ENCODE measurements around the gene ASXL3.

DNA sequence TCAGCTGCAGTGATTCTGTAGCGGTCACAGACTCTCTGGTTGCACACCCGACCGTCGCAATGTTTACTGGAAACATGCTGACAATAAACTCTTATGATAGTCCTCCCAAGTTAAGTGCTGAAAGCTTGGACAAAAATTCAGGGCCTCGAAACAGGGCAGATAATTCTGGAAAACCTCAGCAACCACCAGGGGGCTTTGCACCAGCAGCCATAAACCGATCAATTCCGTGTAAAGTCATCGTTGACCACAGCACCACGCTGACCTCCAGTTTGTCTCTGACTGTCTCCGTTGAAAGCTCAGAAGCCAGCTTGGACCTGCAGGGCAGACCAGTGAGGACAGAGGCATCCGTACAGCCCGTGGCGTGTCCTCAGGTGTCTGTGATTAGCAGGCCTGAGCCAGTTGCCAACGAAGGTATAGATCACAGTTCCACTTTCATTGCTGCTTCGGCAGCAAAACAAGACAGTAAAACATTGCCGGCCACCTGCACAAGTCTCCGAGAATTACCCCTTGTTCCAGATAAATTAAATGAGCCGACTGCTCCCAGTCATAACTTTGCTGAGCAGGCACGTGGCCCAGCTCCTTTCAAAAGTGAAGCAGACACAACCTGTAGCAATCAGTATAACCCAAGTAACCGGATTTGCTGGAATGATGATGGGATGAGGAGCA is 166.1 kb downstream of the ASXL3 start:
- TF ChIP-seq POLR2A (IDR thresholded peaks at IDR 0.05) (no peak), POLR2AphosphoS5 (IDR thresholded peaks at IDR 0.05) (no peak), EP300 (IDR thresholded peaks at IDR 0.05) (no peak)
- TF ChIP-seq, protein P1, sequence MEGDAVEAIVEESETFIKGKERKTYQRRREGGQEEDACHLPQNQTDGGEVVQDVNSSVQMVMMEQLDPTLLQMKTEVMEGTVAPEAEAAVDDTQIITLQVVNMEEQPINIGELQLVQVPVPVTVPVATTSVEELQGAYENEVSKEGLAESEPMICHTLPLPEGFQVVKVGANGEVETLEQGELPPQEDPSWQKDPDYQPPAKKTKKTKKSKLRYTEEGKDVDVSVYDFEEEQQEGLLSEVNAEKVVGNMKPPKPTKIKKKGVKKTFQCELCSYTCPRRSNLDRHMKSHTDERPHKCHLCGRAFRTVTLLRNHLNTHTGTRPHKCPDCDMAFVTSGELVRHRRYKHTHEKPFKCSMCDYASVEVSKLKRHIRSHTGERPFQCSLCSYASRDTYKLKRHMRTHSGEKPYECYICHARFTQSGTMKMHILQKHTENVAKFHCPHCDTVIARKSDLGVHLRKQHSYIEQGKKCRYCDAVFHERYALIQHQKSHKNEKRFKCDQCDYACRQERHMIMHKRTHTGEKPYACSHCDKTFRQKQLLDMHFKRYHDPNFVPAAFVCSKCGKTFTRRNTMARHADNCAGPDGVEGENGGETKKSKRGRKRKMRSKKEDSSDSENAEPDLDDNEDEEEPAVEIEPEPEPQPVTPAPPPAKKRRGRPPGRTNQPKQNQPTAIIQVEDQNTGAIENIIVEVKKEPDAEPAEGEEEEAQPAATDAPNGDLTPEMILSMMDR (IDR thresholded peaks at IDR 0.05), result no peak

Measured in upper lobe of left lung (tissue), 4 donors.